GM20431 (cell line): ENCODE data around the gene MRPL44.

Experiments
- in situ Hi-C: fragments of 300-500 bp; cut with MseI, MboI; formaldehyde crosslinking; loops from one replicate; pipeline ENCODE4 v1.15.0; 2020; ENCODE audit warnings: low sequenced_read_pairs; ENCODE audit not compliant: unreplicated experiment

The MRPL44 gene

DNA sequence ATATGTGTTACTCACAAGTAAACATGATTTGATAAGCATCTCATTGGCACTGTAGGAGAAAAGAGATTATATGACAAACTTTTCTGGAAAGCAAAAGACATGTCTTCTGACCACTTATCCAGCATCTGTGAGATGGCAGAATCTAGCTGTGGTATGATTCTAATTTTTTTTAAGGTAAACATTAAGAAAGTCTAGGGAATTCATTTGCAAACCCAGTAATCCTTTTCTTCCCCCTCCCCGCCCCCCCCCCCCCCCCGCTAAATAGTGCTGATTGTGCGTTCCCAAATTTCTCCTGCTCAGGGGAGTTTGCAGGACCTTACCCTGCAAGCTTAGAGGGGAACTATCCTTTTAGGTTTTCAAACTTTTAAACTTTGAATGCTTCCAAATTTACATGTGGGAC is 12.1 kb downstream of the MRPL44 start:
- in situ Hi-C loops = no loop called here

DNA sequence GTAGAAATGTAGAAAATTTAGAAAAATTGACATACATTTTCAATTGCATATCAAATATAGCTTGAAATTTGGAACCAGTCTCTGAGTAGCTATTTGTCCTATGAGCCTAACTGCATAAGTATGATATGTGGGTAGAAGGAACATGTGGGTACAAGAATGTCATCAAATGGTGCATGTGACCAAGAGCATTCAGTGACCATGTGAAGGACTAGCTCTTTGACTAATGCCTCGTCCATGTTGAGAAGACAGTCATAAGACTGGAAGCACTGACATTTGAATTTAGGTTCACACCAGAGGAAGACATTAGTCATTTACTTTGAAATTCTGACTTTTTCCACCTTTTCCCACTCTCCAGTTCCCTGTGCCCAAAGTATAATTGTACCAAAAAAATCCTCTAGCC is 12.6 kb downstream of the MRPL44 start:
- in situ Hi-C loops = no loop called here

DNA sequence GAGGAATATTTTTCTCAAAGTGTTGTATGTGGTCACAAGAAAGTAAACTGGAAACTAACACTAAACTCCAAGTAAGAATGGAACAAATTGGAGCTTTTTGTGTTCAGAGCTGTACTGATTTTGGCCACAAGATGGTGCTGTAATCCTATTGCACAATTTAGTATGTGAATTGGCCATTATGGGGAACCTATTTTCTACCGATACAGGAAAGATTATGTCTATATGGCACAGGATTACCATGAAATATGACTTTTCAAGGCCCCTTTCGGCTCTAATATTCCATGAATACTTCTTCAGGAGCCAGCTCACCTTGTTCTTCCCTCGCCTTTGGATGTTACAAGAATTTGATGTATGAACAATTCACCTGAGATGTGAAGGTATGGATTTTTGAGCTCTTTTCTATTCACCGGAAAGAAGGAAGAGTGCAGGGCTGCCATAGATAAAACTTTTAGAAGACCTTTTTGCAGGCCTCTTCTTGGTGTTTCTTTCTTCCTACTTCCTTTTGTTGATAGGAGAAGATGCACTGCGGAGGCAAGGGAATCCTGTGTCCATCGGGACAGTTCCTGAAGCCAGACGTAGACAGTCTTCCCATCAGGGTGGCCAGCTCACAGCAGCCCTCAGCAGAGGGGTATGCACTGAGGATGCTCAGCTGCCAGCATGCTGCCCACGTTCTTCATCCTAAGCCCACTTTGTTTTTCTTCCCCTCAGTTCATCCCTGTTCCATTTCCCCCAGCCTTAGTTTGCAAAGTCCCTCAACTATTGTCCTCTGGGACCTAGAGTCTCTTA is 13.3 kb downstream of the MRPL44 start:
- in situ Hi-C loops = no loop called here

DNA sequence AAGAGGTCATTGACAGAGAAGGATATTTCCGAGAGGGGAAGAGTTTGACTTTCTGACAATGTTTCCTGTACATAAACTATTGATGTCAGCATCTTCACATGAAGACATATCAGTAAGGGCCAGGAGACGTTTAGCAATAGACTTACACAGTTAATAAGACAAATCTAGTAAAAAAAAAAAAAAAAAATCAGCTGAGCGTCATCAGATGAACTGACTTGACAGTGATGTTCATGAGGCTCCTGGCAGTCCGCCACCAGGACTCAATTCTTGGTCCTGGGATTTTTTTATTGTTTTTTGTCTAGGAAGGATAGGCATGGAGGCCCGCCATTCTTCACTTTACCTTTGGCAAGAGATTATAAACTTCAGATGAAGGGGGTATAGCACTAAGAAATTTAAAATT is 14.5 kb downstream of the MRPL44 start:
- in situ Hi-C loops = no loop called here

DNA sequence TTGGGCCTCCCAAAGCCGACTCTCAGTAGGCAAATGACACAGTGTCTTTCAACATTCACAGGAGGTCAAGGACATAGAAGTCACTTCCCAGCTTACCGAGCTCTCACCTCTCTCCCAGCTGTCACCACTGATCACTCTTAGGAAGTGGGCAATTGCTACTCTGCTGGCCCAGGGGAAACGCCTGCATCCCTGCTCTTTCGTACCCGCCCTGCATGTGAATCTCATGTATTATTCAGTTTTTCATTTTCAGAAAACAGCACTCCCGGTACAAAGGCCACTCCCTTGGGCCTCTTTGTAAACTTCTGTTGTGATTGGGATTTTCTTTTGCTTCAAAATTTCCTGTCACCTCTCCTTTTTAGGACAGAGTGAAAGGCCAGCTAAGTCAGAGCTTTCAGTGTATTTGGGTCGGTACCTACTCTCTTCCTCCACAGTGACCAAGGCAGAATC is 15.4 kb downstream of the MRPL44 start:
- in situ Hi-C loops = no loop called here

DNA sequence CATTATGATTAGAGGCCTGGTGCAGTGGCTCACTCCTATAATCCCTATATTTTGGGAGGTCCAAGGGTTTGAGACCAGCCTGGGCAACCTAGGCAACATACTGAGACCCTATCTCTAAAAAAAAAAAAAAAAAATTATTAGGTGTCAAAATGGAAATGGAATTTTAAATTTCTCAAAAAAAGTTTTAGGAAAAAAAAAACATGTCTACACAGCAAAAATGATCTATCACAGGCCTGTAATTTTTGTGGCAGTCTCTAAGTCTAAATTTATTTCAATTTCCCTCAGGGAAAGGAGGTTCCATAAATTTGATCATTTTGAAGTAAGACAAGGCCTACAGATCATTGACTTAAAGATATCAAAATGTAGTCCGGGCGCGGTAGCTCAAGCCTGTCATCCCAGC is 16.3 kb downstream of the MRPL44 start:
- in situ Hi-C loops = no loop called here

DNA sequence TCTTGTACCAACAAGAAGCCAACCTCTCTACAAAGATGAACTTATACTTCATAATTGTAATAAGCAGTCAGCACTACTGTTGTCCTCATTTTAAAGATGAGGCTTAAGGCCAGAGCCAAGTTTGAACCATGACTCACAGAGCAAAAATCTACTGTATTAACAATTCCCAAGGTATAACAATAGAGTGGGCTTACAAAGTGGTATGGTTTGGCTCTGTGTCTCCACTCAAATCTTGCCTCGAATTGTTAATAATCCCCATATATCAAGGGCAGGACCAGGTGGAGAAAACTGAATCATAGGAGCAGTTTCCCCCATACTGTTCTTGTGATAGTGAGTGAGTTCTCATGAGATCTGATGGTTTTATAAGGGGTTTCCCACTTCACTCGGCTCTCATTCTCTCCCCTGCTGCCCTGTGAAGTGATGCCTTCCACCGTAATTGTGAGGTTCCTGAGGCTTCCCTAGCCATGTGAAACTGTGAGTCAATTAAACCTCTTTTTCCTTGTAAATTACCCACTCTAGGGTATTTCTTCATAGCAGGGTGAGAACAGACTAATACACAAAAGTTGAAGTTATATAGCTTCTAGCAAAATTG is 19.5 kb downstream of the MRPL44 start:
- in situ Hi-C loops = loop anchor here (25.0 kb wide), 1 partner anchor 661 kb away; no protein-coding TSS in a partner anchor

DNA sequence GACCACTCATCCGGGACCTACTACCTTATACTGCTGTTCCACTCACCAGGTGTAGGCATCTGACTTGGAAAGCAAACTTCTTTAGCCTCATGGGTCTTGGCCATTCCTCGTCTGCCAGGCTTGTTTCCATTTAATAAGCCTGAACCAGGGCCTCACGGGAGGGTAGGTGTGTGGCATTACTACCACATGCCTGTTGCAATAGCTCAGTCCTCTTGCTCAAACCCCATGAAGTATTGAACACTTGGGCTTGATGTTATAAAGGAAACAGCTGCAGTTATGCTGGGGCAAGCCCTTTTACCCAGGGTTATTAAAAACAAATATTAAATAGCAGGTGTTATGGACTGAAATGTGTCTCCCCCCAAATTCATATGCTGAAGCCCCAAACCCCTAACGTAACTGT is 21.2 kb downstream of the MRPL44 start:
- in situ Hi-C loops = loop anchor here (25.0 kb wide), 1 partner anchor 659 kb away; no protein-coding TSS in a partner anchor

DNA sequence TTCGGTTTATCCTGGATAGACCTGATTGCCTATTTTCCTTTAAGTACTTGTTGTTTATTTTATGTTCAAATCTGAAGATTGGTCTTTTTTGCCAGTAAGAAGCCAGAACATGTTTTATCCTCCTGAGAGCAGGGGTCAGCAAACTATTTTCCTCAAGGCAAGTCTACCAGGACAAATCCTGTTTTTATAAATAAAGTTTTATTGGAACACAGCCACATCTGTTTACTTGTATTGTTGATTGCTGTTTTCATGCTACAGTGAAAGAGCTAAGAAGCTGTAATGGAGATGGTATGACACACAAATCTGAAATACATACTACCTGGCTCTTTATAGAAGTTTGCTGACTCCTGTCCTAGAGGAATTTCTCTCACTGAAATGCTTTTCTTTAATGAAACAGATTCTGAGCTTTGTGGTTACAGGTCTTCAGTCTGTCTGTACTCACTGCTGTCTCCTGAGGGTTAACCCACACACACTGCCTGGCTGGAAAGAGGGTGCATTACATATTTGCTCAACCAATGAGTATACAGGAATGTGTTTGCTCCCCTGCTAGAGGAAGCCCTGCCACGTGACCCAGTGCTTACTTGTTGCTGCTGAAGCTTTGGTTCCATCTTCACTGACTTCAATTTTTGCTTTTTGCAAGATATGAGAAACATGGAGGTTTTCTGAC is 22.6 kb downstream of the MRPL44 start:
- in situ Hi-C loops = loop anchor here (25.0 kb wide), 1 partner anchor 657 kb away; no protein-coding TSS in a partner anchor

DNA sequence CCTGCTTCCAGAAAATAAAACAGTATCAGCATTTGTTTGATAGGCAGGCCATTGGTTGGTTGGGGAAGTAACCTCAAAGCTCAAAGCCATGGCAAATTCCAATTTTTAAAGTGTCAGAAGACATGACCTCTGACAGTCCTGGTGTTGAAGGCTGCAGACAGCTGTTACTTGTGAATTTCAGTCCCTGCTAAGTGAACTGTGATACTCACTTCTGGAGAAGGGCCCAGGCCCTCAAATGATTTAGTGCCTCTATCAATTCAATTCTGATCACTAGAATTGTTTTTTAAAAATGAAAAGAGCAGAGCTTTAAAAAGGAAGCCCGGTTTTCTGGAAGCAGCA is 23.1 kb downstream of the MRPL44 start:
- in situ Hi-C loops = loop anchor here (25.0 kb wide), 1 partner anchor 657 kb away; no protein-coding TSS in a partner anchor

DNA sequence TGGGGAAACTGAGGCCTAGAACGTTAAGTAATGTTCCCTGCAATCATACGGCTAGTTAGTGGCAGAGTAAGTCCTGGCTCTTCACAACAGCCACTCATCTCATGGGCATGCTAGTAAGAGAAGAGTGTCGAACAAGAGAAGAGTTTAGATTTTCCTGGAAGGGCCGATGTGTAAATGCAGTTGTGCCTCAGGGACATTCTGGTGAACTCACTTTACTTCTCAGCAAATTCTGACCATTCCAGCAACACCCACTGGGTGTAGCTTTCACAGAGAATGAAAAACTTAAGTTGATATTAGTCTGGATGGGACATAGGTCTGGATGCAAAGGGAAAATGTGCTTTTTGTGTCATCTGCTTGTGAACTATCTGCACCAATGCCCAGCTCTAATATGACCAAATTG is 23.5 kb downstream of the MRPL44 start:
- in situ Hi-C loops = loop anchor here (25.0 kb wide), 1 partner anchor 656 kb away; no protein-coding TSS in a partner anchor

DNA sequence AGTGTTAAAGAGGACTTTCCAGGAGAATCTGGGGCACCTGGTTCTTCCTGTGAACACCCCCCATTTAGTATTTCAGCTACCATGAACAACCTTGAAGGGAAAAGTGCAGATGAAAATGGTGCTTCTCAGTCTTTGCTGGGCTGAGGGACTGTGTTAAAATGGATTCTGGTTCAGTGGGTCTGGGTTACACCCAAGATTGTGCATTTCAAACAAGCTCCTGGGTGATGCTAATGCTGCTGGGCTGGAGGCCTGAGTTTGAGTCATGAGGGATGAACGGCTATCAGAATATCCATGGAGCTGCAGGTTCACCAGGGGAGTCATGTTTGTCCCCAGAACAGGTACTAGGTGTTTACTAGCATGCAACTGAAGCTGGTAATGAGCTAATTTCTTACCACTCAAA is 24.0 kb downstream of the MRPL44 start:
- in situ Hi-C loops = loop anchor here (25.0 kb wide), 1 partner anchor 656 kb away; no protein-coding TSS in a partner anchor

DNA sequence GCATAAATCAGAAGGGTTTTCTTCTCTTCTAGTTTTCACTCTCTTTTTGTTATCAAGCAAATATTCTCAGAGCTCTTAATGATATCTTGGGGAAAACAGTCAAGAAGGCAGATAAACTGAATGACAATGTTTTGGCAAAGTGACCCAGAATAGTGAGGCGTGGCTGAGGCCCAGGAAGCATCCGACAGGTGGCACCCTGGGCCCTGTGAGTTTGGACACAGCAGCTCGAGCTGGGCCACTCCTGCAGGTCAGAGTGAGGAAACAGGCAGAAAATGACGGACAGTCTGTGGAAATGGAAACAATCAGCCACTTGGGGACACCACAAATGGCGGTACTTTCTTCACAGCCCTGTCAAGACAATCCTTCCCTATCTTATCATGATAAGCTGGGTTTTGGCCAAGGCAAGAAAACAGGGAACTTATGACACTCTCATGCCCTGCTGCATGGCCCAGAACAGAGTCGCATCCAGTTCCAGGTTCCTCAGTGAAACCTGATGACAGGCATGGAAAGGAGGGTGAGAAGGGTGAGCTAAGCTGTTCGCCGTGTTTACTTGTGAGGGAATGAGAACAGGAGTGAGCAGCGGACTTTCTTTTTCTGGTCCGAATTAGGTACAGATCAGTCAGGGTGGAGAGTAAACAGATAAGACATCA is 32.1 kb downstream of the MRPL44 start:
- in situ Hi-C loops = loop anchor here (25.0 kb wide), 1 partner anchor 648 kb away; no protein-coding TSS in a partner anchor

DNA sequence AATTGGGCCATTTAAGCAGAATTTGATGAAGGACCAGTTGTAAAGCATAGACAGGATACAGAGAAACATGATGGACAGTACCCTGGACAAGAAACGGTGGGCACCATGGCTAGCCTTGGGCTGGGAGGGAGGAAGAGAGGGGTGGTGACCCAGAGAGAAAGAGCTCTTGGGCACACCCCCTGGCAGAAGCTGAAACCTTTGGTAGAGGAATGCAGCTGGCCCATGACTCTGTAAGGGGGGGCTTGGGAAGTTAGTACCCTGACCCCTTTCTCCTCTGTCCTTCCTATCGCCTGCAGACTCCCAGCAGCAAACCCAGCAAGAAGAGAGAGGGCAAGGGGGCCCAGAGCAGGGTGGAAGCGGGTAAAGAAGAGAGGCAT is 32.6 kb downstream of the MRPL44 start:
- in situ Hi-C loops = loop anchor here (10.0 to 25.0 kb wide), 2 partner anchors 295 to 647 kb away; no protein-coding TSS in a partner anchor

DNA sequence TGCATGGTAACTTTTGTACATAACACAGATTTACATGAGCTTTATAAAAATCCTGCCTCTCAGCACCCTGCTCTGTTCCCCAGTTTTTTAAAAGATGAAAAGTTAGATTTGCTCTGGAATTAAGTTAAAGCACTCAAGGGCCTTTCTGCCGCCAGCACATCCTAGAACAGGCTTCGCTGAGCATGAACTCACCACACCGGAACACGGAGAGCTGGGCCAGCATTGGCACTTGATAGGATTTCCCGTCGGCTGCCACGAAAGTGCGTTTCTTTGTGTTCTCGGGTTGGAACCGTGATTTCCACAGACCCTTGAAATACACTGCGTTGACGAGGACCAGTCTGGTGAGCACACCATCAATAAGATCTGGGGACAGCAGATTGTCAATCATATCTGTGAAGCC is 34.3 kb downstream of the MRPL44 start:
- in situ Hi-C loops = loop anchor here (10.0 to 25.0 kb wide), 2 partner anchors 293 to 646 kb away; no protein-coding TSS in a partner anchor

DNA sequence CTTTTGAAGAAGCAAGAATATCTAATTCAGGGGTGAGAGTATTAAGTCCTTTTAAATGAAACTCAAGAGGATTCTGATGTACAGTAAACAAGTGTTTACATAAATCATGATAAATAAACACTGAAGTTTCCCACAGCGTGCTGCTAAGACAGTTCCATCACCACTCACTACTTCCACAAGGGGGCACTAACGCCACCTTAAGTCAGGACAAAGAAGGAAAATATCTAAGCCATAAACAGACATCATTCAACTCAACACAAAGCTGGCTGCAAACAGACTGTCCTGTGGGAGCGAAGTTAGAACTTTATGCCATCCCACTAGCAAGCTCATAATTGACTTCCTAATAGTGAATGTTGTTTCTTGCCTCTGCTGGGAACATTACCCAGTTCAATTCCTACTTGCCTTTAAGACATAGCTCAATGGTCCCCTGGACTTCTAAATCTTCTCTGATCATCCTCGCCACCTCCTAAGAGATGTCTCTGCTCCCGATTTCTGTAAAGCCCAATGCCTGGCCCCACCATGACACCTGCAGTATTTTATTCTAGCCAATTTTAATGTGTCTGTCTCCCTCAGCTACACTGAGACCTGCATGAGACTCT is 36.5 kb downstream of the MRPL44 start:
- in situ Hi-C loops = loop anchor here (10.0 to 25.0 kb wide), 2 partner anchors 291 to 644 kb away; no protein-coding TSS in a partner anchor

DNA sequence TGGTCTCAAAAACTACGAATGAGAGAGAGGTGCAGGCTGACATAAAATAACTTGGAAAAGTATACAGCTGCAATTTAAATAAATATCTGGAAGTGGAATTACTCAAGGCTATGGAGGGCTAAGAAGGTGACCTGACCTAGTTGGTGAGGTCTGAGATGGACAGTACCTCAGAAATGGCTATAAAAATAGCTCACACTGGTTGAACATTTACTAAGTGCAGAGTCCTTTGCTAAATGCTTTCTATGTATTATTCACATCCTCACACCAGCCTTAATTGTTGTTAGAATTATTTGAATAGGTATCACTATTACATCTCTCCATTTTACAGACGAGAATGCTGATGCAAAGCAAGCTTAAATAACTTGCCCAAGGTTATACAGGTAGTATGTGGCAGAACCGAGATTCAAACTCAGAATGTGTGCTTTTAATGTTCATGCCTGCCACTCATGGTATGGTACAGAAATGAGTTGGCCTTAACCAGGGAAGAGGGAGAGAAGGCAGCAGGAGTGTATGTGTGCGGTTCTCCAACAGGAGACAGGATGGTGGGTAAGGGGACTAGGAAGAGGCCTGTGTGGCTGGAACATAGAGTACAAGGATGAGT is 37.4 kb downstream of the MRPL44 start:
- in situ Hi-C loops = loop anchor here (10.0 to 25.0 kb wide), 2 partner anchors 290 to 643 kb away; no protein-coding TSS in a partner anchor

DNA sequence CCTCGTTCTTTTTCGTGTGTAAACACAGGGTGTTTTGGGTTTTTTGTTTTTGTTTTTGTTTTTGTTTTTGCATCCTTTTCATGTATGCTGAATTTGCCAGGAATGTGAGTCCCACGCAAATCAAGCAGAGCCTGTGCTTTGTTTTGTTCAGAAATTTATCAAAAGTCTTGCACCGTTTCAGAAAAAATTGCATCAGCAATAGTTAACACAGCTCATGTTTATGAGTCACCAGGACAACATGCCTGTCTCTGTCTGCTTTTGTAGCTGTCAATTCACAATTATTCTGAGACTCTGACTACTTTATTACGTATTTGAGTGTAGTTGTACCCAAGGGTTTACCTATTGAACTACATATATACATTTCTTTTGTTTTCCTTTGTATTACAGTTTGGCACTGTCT is 38.3 kb downstream of the MRPL44 start:
- in situ Hi-C loops = loop anchor here (10.0 to 25.0 kb wide), 2 partner anchors 289 to 642 kb away; no protein-coding TSS in a partner anchor

DNA sequence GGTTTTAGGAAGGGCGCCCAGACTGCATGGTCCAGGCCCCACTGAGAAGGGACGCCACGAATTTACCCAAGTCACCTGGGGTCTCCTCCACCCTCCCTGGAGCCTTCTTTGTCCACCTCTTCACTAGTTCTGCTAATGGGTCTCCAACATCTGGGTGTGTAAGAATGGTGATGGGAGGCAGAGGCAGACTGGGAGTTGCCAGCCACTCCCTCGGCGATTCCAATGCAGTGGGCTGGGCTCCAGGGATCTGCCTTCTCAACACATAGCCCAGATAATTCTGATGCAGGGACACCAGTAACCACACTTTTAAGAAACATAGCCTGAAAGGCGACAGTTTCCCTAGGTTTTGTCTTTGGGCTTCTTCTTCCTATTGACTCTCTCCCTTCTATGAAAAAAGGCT is 39.1 kb downstream of the MRPL44 start:
- in situ Hi-C loops = loop anchor here (10.0 to 25.0 kb wide), 2 partner anchors 288 to 641 kb away; no protein-coding TSS in a partner anchor
